Thyroid gland (tissue), 4 donors: ENCODE data around the gene NFKB1.

ENCODE experiments used
- POLR2A ChIP-seq, 2 donors: fragments of 450-650 bp; IDR thresholded peaks; one replicate each; pipeline ENCODE4 v1.6.1; 2017; ENCODE audit warnings: antibody characterized with exemption in 2 of 2, mild to moderate bottlenecking in 2 of 2, moderate library complexity in 1 of 2
- TF ChIP-seq, protein P1 (sequence below), 6 experiments: fragments of 200-600 bp in 3 of 6; fragments of 450-650 bp in 3 of 6; sonication (generic) in 3 of 6; IDR thresholded peaks; one replicate each; pipeline ENCODE4 v1.5.1; 2016 to 2019; ENCODE audit warnings: antibody characterized with exemption in 6 of 6, mild to moderate bottlenecking in 2 of 6, inconsistent platforms in 1 of 6, moderate library complexity in 1 of 6

- TF ChIP-seq POLR2A (IDR thresholded peaks at IDR 0.05), result no peak
- TF ChIP-seq, protein P1, sequence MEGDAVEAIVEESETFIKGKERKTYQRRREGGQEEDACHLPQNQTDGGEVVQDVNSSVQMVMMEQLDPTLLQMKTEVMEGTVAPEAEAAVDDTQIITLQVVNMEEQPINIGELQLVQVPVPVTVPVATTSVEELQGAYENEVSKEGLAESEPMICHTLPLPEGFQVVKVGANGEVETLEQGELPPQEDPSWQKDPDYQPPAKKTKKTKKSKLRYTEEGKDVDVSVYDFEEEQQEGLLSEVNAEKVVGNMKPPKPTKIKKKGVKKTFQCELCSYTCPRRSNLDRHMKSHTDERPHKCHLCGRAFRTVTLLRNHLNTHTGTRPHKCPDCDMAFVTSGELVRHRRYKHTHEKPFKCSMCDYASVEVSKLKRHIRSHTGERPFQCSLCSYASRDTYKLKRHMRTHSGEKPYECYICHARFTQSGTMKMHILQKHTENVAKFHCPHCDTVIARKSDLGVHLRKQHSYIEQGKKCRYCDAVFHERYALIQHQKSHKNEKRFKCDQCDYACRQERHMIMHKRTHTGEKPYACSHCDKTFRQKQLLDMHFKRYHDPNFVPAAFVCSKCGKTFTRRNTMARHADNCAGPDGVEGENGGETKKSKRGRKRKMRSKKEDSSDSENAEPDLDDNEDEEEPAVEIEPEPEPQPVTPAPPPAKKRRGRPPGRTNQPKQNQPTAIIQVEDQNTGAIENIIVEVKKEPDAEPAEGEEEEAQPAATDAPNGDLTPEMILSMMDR (IDR thresholded peaks at IDR 0.05), result no peak
Measured at GRCh38 chr4:102633100-102633499, 131.9 kb downstream of the NFKB1 start.
